ENCODE results near the gene PCBP3.

- TF ChIP-seq CTCF (optimal IDR thresholded peaks at IDR 0.05 in 1 of 3, IDR thresholded peaks at IDR 0.05 in 1 of 3, conservative IDR thresholded peaks at IDR 0.05 in 1 of 3; ENCODE audit: extremely low read depth in 1 of 3, insufficient read depth in 2 of 3, low read length in 3 of 3) (no peak), EZH2 (IDR thresholded peaks at IDR 0.05; ENCODE audit: low read length) (no peak)
Measured at GRCh38 chr21:45669382-45669781, 25.9 kb downstream of the PCBP3 start.
